Measurements from ENCODE around the gene PAGR1. TPM values are rescaled to one million over a fixed set of nuclear protein-coding genes. Genes with fewer than 3 reads are reported as not detected.
A peak's percentile ranks its signal among the peaks of the same experiment; 100 is the strongest.

PAGR1 gene
- total RNA-seq, 1 donor from 2014 or later, result 12.9 TPM

- peak overlapping the region; percentile 75 for H3K4me3 ChIP-seq
- peaks cover 82% of the 10 kb centered on the region for H3K4me1 ChIP-seq
These were observed 5.2 kb upstream of the PAGR1 start for GRCh38 chr16:29810699-29811169.

GRCh38 chr16:29811170-29811895 lies 4.6 kb upstream of the PAGR1 start:
- Histone ChIP-seq H3K4me1 (peaks cover 86% of the 10 kb centered on the region), H3K36me3 (peaks cover 24% of the 10 kb centered on the region), H3K27ac (replicated peaks) (peak overlapping the region; percentile 97), H3K9me3 (replicated peaks) (no peaks in the 10 kb centered on the region), H3K4me3 (peak overlapping the region; percentile 75), H3K27me3 (ENCODE audit: low read depth) (no peaks in the 10 kb centered on the region)
- intact Hi-C loops (cut with micrococcal nuclease), result no loop called here
- TF ChIP-seq CTCF (IDR thresholded peaks at IDR 0.05; ENCODE audit: borderline replicate concordance), result no peak
- peak; percentile 97 for DNase-seq

More at GRCh38 chr16:29810699-29811169, 5.2 kb upstream of the PAGR1 start:
- no peaks in the 10 kb centered on the region for H3K9me3 ChIP-seq (replicated peaks)
- H3K36me3 ChIP-seq, result peaks cover 24% of the 10 kb centered on the region
- DNase-seq, result no peak
- no peaks in the 10 kb centered on the region for H3K27me3 ChIP-seq (ENCODE audit: low read depth)
- no peak for TF ChIP-seq CTCF (IDR thresholded peaks at IDR 0.05; ENCODE audit: borderline replicate concordance)
- intact Hi-C loops (cut with micrococcal nuclease), result no loop called here
- peak overlapping the region; percentile 97 for H3K27ac ChIP-seq (replicated peaks)

- no peak for TF ChIP-seq CTCF (IDR thresholded peaks at IDR 0.05; ENCODE audit: borderline replicate concordance)
- H3K4me1 ChIP-seq, result peaks cover 93% of the 10 kb centered on the region
- H3K27me3 ChIP-seq (ENCODE audit: low read depth), result no peaks in the 10 kb centered on the region
- intact Hi-C loops (cut with micrococcal nuclease), result no loop called here
- peak; percentile 72 for DNase-seq
- H3K9me3 ChIP-seq (replicated peaks), result no peaks in the 10 kb centered on the region
- H3K27ac ChIP-seq (replicated peaks), result peak within 1 kb of the TSS; percentile 97
- H3K36me3 ChIP-seq, result peaks cover 24% of the 10 kb centered on the region
- H3K4me3 ChIP-seq, result peak within 1 kb of the TSS; percentile 75
These were observed 3.9 kb upstream of the PAGR1 start, which contains the start of gene PRRT2 for GRCh38 chr16:29811896-29812665. TSS of gene PRRT2 (plus strand) at chr16:29812193. CDS start at chr16:29813055, 862 bp downstream.

GRCh38 chr16:29812754-29813643 lies 3.0 kb upstream of the PAGR1 start:
- no peak for TF ChIP-seq CTCF (IDR thresholded peaks at IDR 0.05; ENCODE audit: borderline replicate concordance)
- intact Hi-C loops (cut with micrococcal nuclease), result no loop called here
- Histone ChIP-seq H3K4me1 (peaks cover 93% of the 10 kb centered on the region), H3K9me3 (replicated peaks) (no peaks in the 10 kb centered on the region), H3K36me3 (peaks cover 28% of the 10 kb centered on the region), H3K27ac (replicated peaks) (peak overlapping the region; percentile 97), H3K4me3 (peak overlapping the region; percentile 75), H3K27me3 (ENCODE audit: low read depth) (no peaks in the 10 kb centered on the region)
- DNase-seq, result no peak
